ENCODE data around the gene DOP1B. TPM values are rescaled to one million over a fixed set of nuclear protein-coding genes. Genes with fewer than 3 reads are reported as not detected.

DOP1B gene
- polyA plus RNA-seq, 1 experiment: 8.5 TPM

DNA sequence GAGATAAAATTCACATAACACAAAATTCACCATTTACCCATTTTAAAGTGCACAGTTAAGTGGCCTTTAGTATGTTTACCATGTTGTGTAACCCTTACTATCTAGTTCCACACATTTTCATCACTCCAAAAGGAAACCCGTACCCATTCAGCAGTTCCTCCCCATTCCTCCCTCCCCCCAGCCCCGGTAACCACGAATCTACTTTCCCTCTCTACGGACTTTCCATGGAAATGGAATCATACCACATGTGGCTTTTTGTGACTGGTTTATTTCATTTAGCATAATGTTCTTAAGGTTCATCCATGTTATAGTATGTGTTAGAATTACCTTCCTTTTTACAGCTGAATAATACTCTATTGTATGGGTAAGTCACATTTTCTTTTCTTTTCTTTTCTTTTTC lies 10.9 kb downstream of the DOP1B start:
- CTCF ChIA-PET: no interaction called here
- DNase-seq (ENCODE audit: low read depth): no peak
- Histone ChIP-seq H3K27me3 (ENCODE audit: control insufficient read depth, insufficient read depth, low read length) (no peaks in the 10 kb centered on the region), H3K4me3 (ENCODE audit: low read depth, low read length) (no peak overlapping the region), H3K36me3 (ENCODE audit: control insufficient read depth, insufficient read depth, low read length) (peaks cover 2% of the 10 kb centered on the region; the same call in 1 of the 2 replicates)
- TF ChIP-seq, protein P1, sequence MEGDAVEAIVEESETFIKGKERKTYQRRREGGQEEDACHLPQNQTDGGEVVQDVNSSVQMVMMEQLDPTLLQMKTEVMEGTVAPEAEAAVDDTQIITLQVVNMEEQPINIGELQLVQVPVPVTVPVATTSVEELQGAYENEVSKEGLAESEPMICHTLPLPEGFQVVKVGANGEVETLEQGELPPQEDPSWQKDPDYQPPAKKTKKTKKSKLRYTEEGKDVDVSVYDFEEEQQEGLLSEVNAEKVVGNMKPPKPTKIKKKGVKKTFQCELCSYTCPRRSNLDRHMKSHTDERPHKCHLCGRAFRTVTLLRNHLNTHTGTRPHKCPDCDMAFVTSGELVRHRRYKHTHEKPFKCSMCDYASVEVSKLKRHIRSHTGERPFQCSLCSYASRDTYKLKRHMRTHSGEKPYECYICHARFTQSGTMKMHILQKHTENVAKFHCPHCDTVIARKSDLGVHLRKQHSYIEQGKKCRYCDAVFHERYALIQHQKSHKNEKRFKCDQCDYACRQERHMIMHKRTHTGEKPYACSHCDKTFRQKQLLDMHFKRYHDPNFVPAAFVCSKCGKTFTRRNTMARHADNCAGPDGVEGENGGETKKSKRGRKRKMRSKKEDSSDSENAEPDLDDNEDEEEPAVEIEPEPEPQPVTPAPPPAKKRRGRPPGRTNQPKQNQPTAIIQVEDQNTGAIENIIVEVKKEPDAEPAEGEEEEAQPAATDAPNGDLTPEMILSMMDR (IDR thresholded peaks at IDR 0.05; ENCODE audit: insufficient read depth, low read depth, low read length): no peak
- POLR2A ChIA-PET: no interaction called here

DNA sequence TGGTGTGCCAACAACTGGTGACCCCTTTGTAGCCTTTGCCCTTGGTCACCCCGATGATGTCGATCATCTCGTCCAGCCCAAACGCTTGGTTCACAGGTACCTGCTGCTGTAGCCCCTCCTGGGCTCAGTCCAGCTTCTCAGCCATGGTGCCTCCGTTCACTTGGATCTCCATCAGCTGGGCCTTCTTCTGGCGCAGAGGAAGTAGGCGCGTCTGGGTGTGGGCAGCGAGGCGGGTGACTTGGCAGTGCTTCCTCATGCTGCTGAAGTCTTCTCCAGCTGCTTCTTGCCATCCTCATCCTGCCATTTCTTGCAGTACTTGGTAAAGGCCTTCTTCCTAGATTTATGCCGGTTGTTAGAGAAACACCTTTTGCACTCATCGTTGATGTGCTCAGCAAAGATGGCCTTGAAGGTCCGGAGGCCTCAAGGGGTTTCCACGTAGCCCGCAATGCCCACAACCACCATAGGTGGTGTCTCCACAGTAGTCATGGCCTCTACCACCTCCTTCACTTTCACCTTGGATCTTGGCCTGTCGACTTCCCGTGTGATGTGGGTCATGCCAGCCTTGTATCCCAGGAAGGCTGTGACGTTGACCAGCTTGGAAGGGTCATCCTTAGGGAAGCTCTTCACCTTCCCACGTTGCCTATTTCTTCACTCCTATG lies 13.0 kb downstream of the DOP1B start:
- POLR2A ChIA-PET: no interaction called here
- no peak for DNase-seq (ENCODE audit: low read depth)
- TF ChIP-seq, protein P1 (IDR thresholded peaks at IDR 0.05; ENCODE audit: insufficient read depth, low read depth, low read length): no peak
- Histone ChIP-seq H3K4me3 (ENCODE audit: low read depth, low read length) (no peak overlapping the region), H3K36me3 (ENCODE audit: control insufficient read depth, insufficient read depth, low read length) (peaks cover 2% of the 10 kb centered on the region; the same call in 1 of the 2 replicates), H3K27me3 (ENCODE audit: control insufficient read depth, insufficient read depth, low read length) (no peaks in the 10 kb centered on the region)
- CTCF ChIA-PET: interaction anchor here (1.0 kb wide), 1 partner anchor 18 kb away, joined by 3 read pairs; no protein-coding TSS in a partner anchor

DNA sequence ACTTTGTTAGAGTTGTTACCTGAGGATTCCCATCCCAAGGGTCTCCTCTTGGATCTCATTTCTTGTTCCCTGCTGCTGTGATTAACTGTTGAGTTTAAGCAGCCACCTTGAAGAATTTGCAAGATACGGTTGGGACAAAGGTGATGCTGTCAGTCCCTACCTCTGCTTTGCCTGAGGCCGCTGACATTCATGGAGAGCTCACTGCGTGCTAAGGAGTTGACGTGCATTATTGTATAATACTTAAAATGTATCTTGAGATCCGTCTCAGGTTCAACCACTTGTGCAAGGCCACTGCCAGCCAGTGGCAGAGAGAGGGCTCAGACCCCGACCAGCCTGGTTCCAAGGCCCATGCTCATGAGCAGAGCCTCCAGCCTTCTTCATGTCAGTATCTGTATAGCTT lies 14.2 kb downstream of the DOP1B start:
- H3K27me3 ChIP-seq (ENCODE audit: control insufficient read depth, insufficient read depth, low read length): no peaks in the 10 kb centered on the region
- H3K36me3 ChIP-seq (ENCODE audit: control insufficient read depth, insufficient read depth, low read length): peaks cover 2% of the 10 kb centered on the region; the same call in 1 of the 2 replicates
- TF ChIP-seq, protein P1 (IDR thresholded peaks at IDR 0.05; ENCODE audit: insufficient read depth, low read depth, low read length): no peak
- DNase-seq (ENCODE audit: low read depth): no peak
- H3K4me3 ChIP-seq (ENCODE audit: low read depth, low read length): no peak overlapping the region
- ChIA-PET POLR2A (no interaction called here), CTCF (no interaction called here)

GRCh38 chr21:36171336-36171735 lies 14.7 kb downstream of the DOP1B start:
- CTCF ChIA-PET: no interaction called here
- no peak overlapping the region for H3K4me3 ChIP-seq (ENCODE audit: low read depth, low read length)
- POLR2A ChIA-PET: no interaction called here
- H3K36me3 ChIP-seq (ENCODE audit: control insufficient read depth, insufficient read depth, low read length): peaks cover 2% of the 10 kb centered on the region; the same call in 1 of the 2 replicates
- TF ChIP-seq, protein P1 (IDR thresholded peaks at IDR 0.05; ENCODE audit: insufficient read depth, low read depth, low read length): no peak
- H3K27me3 ChIP-seq (ENCODE audit: control insufficient read depth, insufficient read depth, low read length): no peaks in the 10 kb centered on the region
- DNase-seq (ENCODE audit: low read depth): no peak

DNA sequence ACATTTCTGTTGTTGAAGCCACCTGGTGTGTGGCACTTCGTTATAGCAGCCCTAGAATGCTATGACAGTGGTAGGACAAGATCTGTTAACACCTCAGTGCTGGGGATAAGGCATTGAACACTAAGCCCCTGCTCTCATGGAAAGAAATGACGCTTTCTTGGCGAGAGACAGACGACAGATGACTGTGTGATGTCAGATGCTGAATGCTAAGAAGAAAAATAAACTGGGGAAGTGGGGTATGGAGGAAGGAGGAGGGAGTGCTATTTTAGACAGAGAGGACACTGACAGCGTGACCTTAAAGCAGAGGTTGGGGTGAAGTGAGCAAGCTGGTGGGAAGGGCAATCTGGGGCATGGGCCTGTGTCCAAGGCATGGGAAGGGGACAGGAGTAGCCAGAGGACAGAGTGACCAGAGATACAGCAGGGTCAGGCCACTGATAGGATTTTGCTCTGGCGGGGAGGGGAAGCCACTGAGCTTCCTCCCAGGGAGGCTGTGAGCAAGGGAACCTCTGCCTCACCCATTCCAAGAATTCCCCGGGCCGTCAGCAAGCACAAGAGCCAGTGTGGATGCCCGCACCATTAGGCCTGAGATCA lies 15.2 kb downstream of the DOP1B start:
- DNase-seq (ENCODE audit: low read depth): no peak
- TF ChIP-seq, protein P1 (IDR thresholded peaks at IDR 0.05; ENCODE audit: insufficient read depth, low read depth, low read length): no peak

More for the DNA sequence above, 15.2 kb downstream of the DOP1B start:
- no peaks in the 10 kb centered on the region for H3K27me3 ChIP-seq (ENCODE audit: control insufficient read depth, insufficient read depth, low read length)
- ChIA-PET POLR2A (no interaction called here), CTCF (no interaction called here)
- no peak overlapping the region for H3K4me3 ChIP-seq (ENCODE audit: low read depth, low read length)
- H3K36me3 ChIP-seq (ENCODE audit: control insufficient read depth, insufficient read depth, low read length): peaks cover 2% of the 10 kb centered on the region; the same call in 1 of the 2 replicates
